OCI-LY1 (cell line): ENCODE data around the gene PCP4.

Experiments
- H2AFZ ChIP-seq: fragments of 200-600 bp; sonication (generic), shearing (Covaris generic); 2 replicates; pipeline ENCODE4 v1.6.0; 2014; ENCODE audit warnings: antibody characterized with exemption, mild to moderate bottlenecking, low read length
- H3F3A ChIP-seq: fragments of 200-600 bp; sonication (generic), shearing (Covaris generic); 2 replicates; pipeline ENCODE4 v1.6.0; 2014; ENCODE audit warnings: mild to moderate bottlenecking, antibody characterized with exemption, low read length, moderate library complexity; ENCODE audit not compliant: insufficient read depth
- H3K27ac ChIP-seq: fragments of 200-600 bp; sonication (generic); 2 replicates; pipeline ENCODE4 v1.5.1; 2014; ENCODE audit warnings: low read length, mixed run types, mild to moderate bottlenecking, low read depth; ENCODE audit not compliant: poor library complexity, severe bottlenecking
- H3K27me3 ChIP-seq: fragments of 200-600 bp; sonication (generic); 2 replicates; pipeline ENCODE4 v1.6.0; 2014; ENCODE audit warnings: antibody characterized with exemption, mild to moderate bottlenecking, low read length, moderate library complexity; ENCODE audit not compliant: insufficient read depth
- H3K36me3 ChIP-seq: fragments of 200-600 bp; sonication (generic); 2 replicates; pipeline ENCODE4 v1.6.1; 2014; ENCODE audit warnings: mild to moderate bottlenecking, antibody characterized with exemption, low read length, moderate library complexity, mixed read lengths; ENCODE audit not compliant: insufficient read depth
- H3K4me1 ChIP-seq: fragments of 200-600 bp; sonication (generic); 2 replicates; pipeline ENCODE4 v1.5.1; 2014; ENCODE audit warnings: mild to moderate bottlenecking, low read length, moderate library complexity; ENCODE audit not compliant: insufficient read depth, severe bottlenecking
- H3K4me2 ChIP-seq: fragments of 200-600 bp; sonication (generic), shearing (Covaris generic); 2 replicates; pipeline ENCODE4 v1.6.1; 2014; ENCODE audit warnings: low read length
- H3K4me3 ChIP-seq: fragments of 200-600 bp; sonication (generic); 2 replicates; pipeline ENCODE4 v1.5.1; 2014; ENCODE audit warnings: low read length, low read depth, mild to moderate bottlenecking, mixed read lengths; ENCODE audit not compliant: poor library complexity, severe bottlenecking
- H3K79me2 ChIP-seq: fragments of 200-600 bp; shearing (Covaris generic); 2 replicates; pipeline ENCODE4 v1.6.1; 2016; ENCODE audit warnings: mixed run types, low read length, mixed read lengths; ENCODE audit not compliant: insufficient read depth
- H3K9ac ChIP-seq: fragments of 200-600 bp; sonication (generic), shearing (Covaris generic); 2 replicates; pipeline ENCODE4 v1.6.1; 2014; ENCODE audit warnings: mild to moderate bottlenecking, low read length, mixed read lengths
- H3K9me2 ChIP-seq: fragments of 200-600 bp; sonication (generic), shearing (Covaris generic); 2 replicates; pipeline ENCODE4 v1.6.1; 2014; ENCODE audit warnings: low read depth, mild to moderate bottlenecking, low read length, mixed read lengths
- H3K9me3 ChIP-seq: fragments of 200-600 bp; shearing (Covaris generic); 2 replicates; pipeline ENCODE4 v1.6.1; 2014; ENCODE audit warnings: low read length, mixed read lengths
- H4K20me1 ChIP-seq: fragments of 200-600 bp; sonication (generic), shearing (Covaris generic); 2 replicates; pipeline ENCODE4 v1.6.0; 2016; ENCODE audit warnings: mild to moderate bottlenecking, low read length; ENCODE audit not compliant: insufficient read depth
- EZH2 ChIP-seq: fragments of 200-600 bp; sonication (generic), shearing (Covaris generic); IDR thresholded peaks from 2 replicates; pipeline ENCODE4 v1.8.0; 2017; ENCODE audit warnings: borderline replicate concordance, mixed run types, mild to moderate bottlenecking, antibody characterized with exemption, low read length, moderate library complexity, mixed read lengths
- TF ChIP-seq, protein P1 (sequence below): fragments of 200-600 bp; sonication (generic), shearing (Covaris generic); IDR thresholded peaks from 2 replicates; pipeline ENCODE4 v1.5.1; 2017; ENCODE audit warnings: mild to moderate bottlenecking, antibody characterized with exemption, low read length, moderate library complexity, mixed read lengths

Gene PCP4

DNA sequence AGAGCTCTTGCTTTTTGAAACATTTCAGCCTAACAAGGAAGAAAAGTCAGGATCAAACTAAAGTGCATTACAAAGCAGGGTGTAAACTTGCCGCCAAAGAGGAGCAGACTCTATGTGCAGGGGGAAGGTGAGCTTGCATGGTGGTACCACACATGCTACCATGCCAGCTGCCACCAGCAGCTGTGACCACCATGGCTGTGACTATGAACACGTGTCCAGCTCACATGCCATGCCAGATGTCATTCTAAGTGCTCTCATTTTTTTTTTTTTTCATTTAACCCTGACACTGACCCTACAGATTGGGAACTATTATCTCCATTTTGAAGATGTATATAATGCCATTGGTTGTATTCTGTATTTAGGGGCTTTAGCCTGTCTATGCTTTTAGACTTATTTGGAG, 79.0 kb downstream of the PCP4 start:
- TF ChIP-seq, protein P1, sequence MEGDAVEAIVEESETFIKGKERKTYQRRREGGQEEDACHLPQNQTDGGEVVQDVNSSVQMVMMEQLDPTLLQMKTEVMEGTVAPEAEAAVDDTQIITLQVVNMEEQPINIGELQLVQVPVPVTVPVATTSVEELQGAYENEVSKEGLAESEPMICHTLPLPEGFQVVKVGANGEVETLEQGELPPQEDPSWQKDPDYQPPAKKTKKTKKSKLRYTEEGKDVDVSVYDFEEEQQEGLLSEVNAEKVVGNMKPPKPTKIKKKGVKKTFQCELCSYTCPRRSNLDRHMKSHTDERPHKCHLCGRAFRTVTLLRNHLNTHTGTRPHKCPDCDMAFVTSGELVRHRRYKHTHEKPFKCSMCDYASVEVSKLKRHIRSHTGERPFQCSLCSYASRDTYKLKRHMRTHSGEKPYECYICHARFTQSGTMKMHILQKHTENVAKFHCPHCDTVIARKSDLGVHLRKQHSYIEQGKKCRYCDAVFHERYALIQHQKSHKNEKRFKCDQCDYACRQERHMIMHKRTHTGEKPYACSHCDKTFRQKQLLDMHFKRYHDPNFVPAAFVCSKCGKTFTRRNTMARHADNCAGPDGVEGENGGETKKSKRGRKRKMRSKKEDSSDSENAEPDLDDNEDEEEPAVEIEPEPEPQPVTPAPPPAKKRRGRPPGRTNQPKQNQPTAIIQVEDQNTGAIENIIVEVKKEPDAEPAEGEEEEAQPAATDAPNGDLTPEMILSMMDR: no peak
- TF ChIP-seq EZH2: no peak
- Histone ChIP-seq H3K27me3 (no peaks in the 10 kb centered on the region), H3K27ac (no peak overlapping the region), H3K9me3 (no peaks in the 10 kb centered on the region), H3K36me3 (no peaks in the 10 kb centered on the region), H3K9ac (no peak overlapping the region), H3K9me2 (no peaks in the 10 kb centered on the region), H4K20me1 (no peaks in the 10 kb centered on the region), H3K79me2 (no peaks in the 10 kb centered on the region), H3F3A (no peaks in the 10 kb centered on the region), H3K4me3 (no peak overlapping the region), H3K4me1 (no peaks in the 10 kb centered on the region), H2AFZ (no peak overlapping the region), H3K4me2 (no peak overlapping the region)

DNA sequence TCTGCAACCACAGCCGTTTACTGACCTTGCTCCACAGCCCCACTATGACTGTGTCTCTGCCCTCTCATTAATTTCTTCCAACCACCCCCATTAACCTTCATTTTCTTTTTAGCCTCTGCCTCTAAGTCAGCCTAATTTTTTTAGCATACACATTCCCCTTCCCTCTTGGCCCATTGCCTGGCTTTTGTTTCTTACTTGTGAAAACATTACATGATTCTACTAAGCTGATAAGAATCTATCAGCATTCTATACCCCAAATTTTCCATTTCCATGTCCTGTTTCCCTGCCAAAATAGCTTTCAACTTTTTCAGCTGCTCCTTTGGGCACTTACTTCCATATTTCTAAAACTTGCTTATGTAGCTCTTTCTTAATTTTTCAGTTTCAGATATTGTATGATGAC, 79.8 kb downstream of the PCP4 start:
- H3F3A ChIP-seq: no peaks in the 10 kb centered on the region
- no peaks in the 10 kb centered on the region for H3K9me2 ChIP-seq
- no peaks in the 10 kb centered on the region for H4K20me1 ChIP-seq
- H3K9me3 ChIP-seq: no peaks in the 10 kb centered on the region
- H2AFZ ChIP-seq: no peak overlapping the region
- TF ChIP-seq, protein P1: no peak
- TF ChIP-seq EZH2: no peak
- H3K36me3 ChIP-seq: no peaks in the 10 kb centered on the region
- no peaks in the 10 kb centered on the region for H3K79me2 ChIP-seq
- no peak overlapping the region for H3K9ac ChIP-seq
- no peak overlapping the region for H3K4me2 ChIP-seq
- no peak overlapping the region for H3K4me3 ChIP-seq
- H3K4me1 ChIP-seq: no peaks in the 10 kb centered on the region
- H3K27me3 ChIP-seq: no peaks in the 10 kb centered on the region
- no peak overlapping the region for H3K27ac ChIP-seq

DNA sequence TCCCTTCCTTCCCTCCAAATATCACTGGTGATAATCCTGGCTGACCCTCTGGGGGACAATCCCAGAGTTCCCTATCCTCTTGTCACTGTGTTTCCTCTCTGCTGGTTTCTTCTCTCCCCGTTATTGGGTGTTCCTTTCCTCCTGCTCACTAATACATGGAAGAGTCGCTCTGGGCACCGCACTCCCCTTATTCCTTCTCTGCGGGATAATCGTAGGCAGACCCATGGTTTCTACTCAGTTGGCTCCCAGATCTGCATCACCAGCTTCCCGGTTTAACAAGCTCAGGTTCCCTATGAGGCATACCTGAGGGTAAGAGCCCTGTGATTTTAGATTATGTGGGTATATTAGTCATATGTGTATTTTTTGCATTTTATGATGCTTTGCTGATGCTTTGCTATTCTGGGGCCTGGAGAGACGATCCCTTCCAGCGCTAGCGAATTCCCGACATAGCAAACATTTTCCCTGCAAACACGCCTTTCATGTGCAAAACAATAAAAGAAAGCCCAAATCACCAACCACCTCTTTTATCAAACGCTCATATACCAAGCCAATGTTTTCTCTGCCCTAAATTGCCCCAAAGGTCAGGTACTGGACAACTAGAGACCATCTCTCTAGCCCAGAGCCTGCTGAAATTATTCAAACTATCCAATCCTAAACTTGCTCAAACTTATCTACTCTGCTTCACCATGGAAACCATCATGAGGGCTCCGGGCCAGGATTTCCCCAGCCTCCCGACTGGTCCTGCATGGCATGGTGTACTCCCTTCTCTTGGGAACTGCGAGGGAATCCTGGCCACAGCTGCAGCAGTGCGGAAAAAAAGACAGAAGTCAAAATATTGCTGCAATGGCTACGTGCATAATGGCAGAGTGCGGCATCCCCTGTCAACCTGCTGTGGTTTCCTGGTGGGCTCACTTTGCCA, 84.2 kb downstream of the PCP4 start:
- H3K36me3 ChIP-seq: no peaks in the 10 kb centered on the region
- no peak overlapping the region for H3K4me2 ChIP-seq
- TF ChIP-seq, protein P1: no peak
- TF ChIP-seq EZH2: no peak
- H3K9me2 ChIP-seq: no peaks in the 10 kb centered on the region
- no peaks in the 10 kb centered on the region for H3K9me3 ChIP-seq
- no peaks in the 10 kb centered on the region for H3K4me1 ChIP-seq
- no peaks in the 10 kb centered on the region for H3K79me2 ChIP-seq
- no peaks in the 10 kb centered on the region; the same call in 1 of the 2 replicates for H3K27me3 ChIP-seq
- H3K9ac ChIP-seq: no peak overlapping the region
- H2AFZ ChIP-seq: no peak overlapping the region
- no peak overlapping the region for H3K4me3 ChIP-seq
- H3F3A ChIP-seq: no peaks in the 10 kb centered on the region
- H4K20me1 ChIP-seq: no peaks in the 10 kb centered on the region
- H3K27ac ChIP-seq: no peak overlapping the region
